MM.1S (cell line): ENCODE results near the gene RPS16.

Experiments used
- DNase-seq: peaks from one replicate; pipeline ENCODE4 v3.0.0-alpha.2; 2015
- H2AFZ ChIP-seq: fragments of 300-600 bp; sonication (generic); 2 replicates; pipeline ENCODE4 v1.6.0; 2016; ENCODE audit warnings: antibody characterized with exemption, low read length
- H3F3A ChIP-seq: fragments of 300-600 bp; sonication (generic); 2 replicates; pipeline ENCODE4 v1.6.1; 2016; ENCODE audit warnings: mild to moderate bottlenecking, antibody characterized with exemption, low read length, moderate library complexity, mixed read lengths; ENCODE audit not compliant: insufficient read depth
- H3K27ac ChIP-seq: fragments of 300-600 bp; sonication (generic); 2 replicates; pipeline ENCODE4 v1.5.1; 2016; ENCODE audit warnings: mild to moderate bottlenecking, low read length
- H3K27me3 ChIP-seq: fragments of 300-600 bp; sonication (generic); replicated peaks from 2 replicates; pipeline ENCODE4 v1.6.0; 2016; ENCODE audit warnings: low read length; ENCODE audit not compliant: insufficient read depth
- H3K36me3 ChIP-seq: fragments of 300-600 bp; sonication (generic); replicated peaks from 2 replicates; pipeline ENCODE4 v1.6.1; 2016; ENCODE audit warnings: mild to moderate bottlenecking, low read length, mixed read lengths; ENCODE audit not compliant: insufficient read depth
- H3K4me1 ChIP-seq: fragments of 300-600 bp; sonication (generic); 2 replicates; pipeline ENCODE4 v1.6.1; 2016; ENCODE audit warnings: low read length, mixed read lengths
- H3K4me2 ChIP-seq: fragments of 300-600 bp; sonication (generic); 2 replicates; pipeline ENCODE4 v1.6.0; 2016; ENCODE audit warnings: low read depth, low read length
- H3K4me3 ChIP-seq: fragments of 300-600 bp; sonication (generic); 2 replicates; pipeline ENCODE4 v1.5.1; 2016; ENCODE audit warnings: low read length, mixed read lengths
- H3K79me2 ChIP-seq: fragments of 300-600 bp; sonication (generic); 2 replicates; pipeline ENCODE4 v1.6.1; 2016; ENCODE audit warnings: mixed run types, low read length, mixed read lengths
- H3K9ac ChIP-seq: fragments of 300-600 bp; sonication (generic); 2 replicates; pipeline ENCODE4 v1.6.1; 2016; ENCODE audit warnings: low read length, mixed read lengths
- H3K9me2 ChIP-seq: fragments of 300-600 bp; sonication (generic); replicated peaks from 2 replicates; pipeline ENCODE4 v1.6.1; 2016; ENCODE audit warnings: mild to moderate bottlenecking, low read length, mixed read lengths; ENCODE audit not compliant: insufficient read depth
- H3K9me3 ChIP-seq: fragments of 300-600 bp; sonication (generic); replicated peaks from 2 replicates; pipeline ENCODE4 v1.6.1; 2016; ENCODE audit warnings: mild to moderate bottlenecking, low read length, mixed read lengths; ENCODE audit not compliant: insufficient read depth
- H4K20me1 ChIP-seq: fragments of 300-600 bp; sonication (generic); 2 replicates; pipeline ENCODE4 v1.6.1; 2016; ENCODE audit warnings: mild to moderate bottlenecking, low read length, moderate library complexity, mixed read lengths; ENCODE audit not compliant: insufficient read depth
- EZH2 ChIP-seq: fragments of 300-600 bp; sonication (generic); optimal IDR thresholded peaks from 2 replicates; pipeline ENCODE3; 2017; ENCODE audit warnings: low read depth, mild to moderate bottlenecking, antibody characterized with exemption, low read length, mixed read lengths
- EZH2phosphoT487 ChIP-seq: fragments of 300-600 bp; sonication (generic); IDR thresholded peaks from 2 replicates; pipeline ENCODE4 v1.6.1; 2018; ENCODE audit warnings: antibody characterized with exemption, low read length
- TF ChIP-seq, protein P1 (sequence below): fragments of 300-600 bp; sonication (generic); IDR thresholded peaks from 2 replicates; pipeline ENCODE4 v1.5.1; 2016; ENCODE audit warnings: antibody characterized with exemption, low read length, mixed read lengths

RPS16 gene

DNA sequence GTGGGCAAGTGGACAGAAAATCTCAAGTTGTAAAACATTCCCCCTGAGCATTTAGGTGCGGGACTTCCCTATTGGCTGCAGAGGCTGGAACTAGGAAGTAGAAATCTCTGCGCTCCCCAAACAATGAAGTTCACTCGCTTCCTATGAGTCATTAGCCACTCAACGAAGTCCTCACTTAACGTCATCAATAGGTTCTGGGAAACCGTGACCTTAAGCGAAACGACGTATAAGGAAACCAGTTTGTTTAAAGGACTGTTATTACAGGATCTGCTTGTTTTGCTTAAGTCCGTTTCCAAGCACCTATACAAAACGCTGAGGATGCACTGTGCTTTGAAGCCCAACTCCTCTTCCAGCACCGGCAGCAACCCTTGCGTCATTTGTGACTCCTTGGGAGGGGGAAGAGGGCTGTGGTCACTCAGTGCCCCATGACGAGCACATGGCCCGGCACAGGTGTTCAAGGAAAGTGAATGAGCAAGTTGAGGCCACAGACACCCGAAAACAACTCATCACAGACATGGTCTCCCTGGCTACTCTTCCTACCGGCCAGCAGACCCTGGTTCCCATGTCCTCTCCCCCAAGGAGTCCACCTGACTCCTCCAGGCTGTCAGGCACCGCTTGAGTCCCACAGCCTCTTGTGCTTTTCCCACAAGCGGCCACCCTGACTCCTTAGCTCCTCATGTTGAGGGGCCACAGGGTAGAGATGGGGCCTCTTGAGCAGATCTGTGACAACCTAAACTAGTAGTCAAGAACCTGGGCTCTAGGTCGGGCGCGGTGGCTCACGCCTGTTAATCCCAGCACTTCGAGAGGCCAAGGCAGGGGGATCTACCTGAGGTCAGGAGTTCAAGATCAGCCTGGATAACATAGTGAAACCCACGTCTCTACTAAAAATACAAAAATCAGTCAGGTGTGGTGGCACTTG is 4.8 kb downstream of the RPS16 start:
- TF ChIP-seq EZH2phosphoT487 (no peak), EZH2 (no peak)
- TF ChIP-seq, protein P1, sequence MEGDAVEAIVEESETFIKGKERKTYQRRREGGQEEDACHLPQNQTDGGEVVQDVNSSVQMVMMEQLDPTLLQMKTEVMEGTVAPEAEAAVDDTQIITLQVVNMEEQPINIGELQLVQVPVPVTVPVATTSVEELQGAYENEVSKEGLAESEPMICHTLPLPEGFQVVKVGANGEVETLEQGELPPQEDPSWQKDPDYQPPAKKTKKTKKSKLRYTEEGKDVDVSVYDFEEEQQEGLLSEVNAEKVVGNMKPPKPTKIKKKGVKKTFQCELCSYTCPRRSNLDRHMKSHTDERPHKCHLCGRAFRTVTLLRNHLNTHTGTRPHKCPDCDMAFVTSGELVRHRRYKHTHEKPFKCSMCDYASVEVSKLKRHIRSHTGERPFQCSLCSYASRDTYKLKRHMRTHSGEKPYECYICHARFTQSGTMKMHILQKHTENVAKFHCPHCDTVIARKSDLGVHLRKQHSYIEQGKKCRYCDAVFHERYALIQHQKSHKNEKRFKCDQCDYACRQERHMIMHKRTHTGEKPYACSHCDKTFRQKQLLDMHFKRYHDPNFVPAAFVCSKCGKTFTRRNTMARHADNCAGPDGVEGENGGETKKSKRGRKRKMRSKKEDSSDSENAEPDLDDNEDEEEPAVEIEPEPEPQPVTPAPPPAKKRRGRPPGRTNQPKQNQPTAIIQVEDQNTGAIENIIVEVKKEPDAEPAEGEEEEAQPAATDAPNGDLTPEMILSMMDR: no peak

DNA sequence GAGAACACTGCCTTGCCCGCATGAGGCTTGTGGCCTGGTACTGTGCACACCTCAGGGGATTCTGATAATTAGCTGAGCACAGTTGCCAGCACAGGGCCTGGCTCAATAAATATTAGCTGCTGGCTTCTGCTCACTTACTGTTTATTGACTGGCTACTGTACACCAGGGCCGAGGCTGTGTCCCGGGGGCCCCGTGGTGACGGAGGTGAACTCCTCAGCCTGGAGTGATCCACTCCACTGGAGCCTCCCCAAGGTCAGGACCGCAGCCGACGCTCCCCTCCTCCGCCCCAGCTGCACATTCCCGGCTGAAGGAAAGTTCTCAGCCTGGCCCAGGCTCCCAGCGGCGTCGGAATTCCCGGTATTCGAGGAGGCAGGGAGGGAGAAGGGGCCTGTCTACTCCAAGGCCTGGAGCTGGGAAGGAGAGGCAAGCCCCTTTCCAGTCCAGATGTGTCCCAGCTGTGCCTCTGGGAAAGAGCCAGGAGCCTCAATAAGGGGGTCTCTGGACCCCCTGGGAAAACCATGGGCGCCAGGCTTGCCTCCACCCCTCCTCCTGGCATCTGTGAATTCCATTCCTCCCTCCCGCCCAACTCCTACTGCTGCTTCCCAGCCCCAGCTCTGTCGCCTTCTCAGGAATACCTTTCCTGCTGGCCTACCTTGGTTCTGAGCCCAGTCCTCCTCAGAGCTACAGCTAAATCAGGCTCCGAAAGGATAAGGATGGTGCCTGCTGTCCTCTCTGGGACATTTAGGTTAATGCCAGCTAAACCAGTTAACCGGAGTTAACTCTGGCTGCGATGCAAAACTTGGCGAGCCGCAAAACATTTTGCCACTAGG is 7.3 kb downstream of the RPS16 start:
- peaks cover 30% of the 10 kb centered on the region for H3F3A ChIP-seq
- no peak for DNase-seq
- H3K4me3 ChIP-seq: no peak overlapping the region
- no peak overlapping the region for H3K4me2 ChIP-seq
- H4K20me1 ChIP-seq: peaks cover 3% of the 10 kb centered on the region; the same call in 1 of the 2 replicates
- peaks cover 7% of the 10 kb centered on the region for H3K36me3 ChIP-seq
- no peaks in the 10 kb centered on the region for H3K9me3 ChIP-seq
- TF ChIP-seq EZH2phosphoT487: no peak
- no peak for TF ChIP-seq EZH2
- TF ChIP-seq, protein P1: no peak
- no peak overlapping the region for H2AFZ ChIP-seq
- H3K9me2 ChIP-seq: no peaks in the 10 kb centered on the region
- H3K9ac ChIP-seq: no peak overlapping the region
- peaks cover 4% of the 10 kb centered on the region; the same call in 1 of the 2 replicates for H3K27me3 ChIP-seq
- H3K27ac ChIP-seq: no peak overlapping the region
- peaks cover 28% of the 10 kb centered on the region for H3K4me1 ChIP-seq
- H3K79me2 ChIP-seq: peaks cover 4% of the 10 kb centered on the region

More for the DNA sequence above, 4.8 kb downstream of the RPS16 start:
- Histone ChIP-seq H3F3A (peaks cover 51% of the 10 kb centered on the region), H3K36me3 (peaks cover 16% of the 10 kb centered on the region), H2AFZ (no peak overlapping the region), H3K4me3 (no peak overlapping the region), H3K9ac (peak overlapping the region; percentile 82), H3K9me3 (no peaks in the 10 kb centered on the region), H3K9me2 (no peaks in the 10 kb centered on the region), H3K79me2 (peaks cover 27% of the 10 kb centered on the region), H4K20me1 (peaks cover 15% of the 10 kb centered on the region), H3K4me1 (peaks cover 42% of the 10 kb centered on the region), H3K27ac (peak overlapping the region; percentile 99), H3K4me2 (peak overlapping the region; percentile 42; the same call in 1 of the 2 replicates), H3K27me3 (0 out of 2 replicates have a peak, but pooled peaks cover 4% of the 10 kb centered on the region)
- DNase-seq: peak; percentile 83

DNA sequence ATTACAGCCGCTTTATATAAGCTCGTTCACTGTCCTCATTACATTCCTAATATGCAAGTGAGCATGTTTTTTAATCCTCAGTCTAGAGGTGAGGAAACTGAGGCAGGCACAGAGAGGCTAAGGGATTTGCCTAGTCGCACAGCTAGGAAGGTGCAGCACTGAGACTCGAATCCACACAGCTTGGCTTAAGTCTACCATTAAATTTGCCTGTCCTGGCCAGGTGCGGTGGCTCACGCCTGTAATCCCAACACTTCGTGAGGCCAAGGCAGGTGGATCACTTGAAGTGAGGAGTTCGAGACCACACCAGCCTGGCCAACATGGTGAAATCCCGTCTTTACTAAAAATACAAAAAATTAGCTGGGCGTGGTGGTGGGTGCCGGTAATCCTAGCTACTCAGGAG is 8.0 kb downstream of the RPS16 start:
- Histone ChIP-seq H3K4me3 (no peak overlapping the region), H4K20me1 (no peaks in the 10 kb centered on the region), H2AFZ (no peak overlapping the region)

More for the DNA sequence above, 8.0 kb downstream of the RPS16 start:
- Histone ChIP-seq H3K36me3 (no peaks in the 10 kb centered on the region), H3K79me2 (no peaks in the 10 kb centered on the region), H3K9me2 (no peaks in the 10 kb centered on the region), H3F3A (peaks cover 23% of the 10 kb centered on the region), H3K9ac (no peak overlapping the region), H3K4me1 (peaks cover 21% of the 10 kb centered on the region), H3K27ac (no peak overlapping the region), H3K27me3 (peaks cover 4% of the 10 kb centered on the region; the same call in 1 of the 2 replicates), H3K4me2 (no peak overlapping the region), H3K9me3 (no peaks in the 10 kb centered on the region)
- DNase-seq: no peak
- TF ChIP-seq EZH2phosphoT487: no peak
- no peak for TF ChIP-seq EZH2
- TF ChIP-seq, protein P1: no peak
